GM19328 (cell line): ENCODE measurements around the gene CLEC14A.

Experiments used
- ATAC-seq: cut with Tn5 transposase; IDR thresholded peaks from one replicate; pipeline ENCODE4 v1.9.1; 2021; ENCODE audit warnings: mild to moderate bottlenecking, moderate library complexity; ENCODE audit not compliant: unreplicated experiment

The CLEC14A gene

DNA sequence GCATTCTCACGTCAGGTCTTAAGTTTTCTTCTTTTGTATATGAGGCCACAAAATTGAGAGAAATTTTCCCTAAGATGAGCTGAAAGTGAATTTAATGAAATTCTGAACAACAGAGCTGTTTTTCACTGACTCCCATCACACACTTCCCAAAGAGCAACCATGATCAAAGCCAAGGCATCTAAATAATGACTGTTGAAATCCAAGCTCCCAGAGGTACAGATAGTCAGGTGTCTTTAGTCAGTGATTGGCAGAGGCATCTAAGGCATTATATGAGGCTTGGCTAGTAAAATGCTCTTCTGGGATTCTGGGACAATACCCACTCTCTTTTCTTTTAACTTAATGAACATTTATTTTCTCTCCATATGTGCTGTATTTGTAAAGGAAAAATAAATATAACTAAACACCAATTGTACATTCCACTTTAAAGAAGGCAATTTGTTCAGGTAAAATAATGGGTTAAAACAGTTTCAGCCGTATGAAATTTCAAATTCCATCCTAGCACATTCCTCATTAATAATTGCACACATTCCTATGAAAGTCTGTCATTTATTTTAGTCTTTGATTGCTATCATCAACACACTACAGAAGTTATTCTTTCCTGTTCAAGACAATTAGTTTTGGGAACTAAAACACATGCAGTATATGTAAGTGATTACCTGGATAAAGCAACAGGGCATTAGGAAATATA, 49.1 kb downstream of the CLEC14A start:
- ATAC-seq, result no peak

DNA sequence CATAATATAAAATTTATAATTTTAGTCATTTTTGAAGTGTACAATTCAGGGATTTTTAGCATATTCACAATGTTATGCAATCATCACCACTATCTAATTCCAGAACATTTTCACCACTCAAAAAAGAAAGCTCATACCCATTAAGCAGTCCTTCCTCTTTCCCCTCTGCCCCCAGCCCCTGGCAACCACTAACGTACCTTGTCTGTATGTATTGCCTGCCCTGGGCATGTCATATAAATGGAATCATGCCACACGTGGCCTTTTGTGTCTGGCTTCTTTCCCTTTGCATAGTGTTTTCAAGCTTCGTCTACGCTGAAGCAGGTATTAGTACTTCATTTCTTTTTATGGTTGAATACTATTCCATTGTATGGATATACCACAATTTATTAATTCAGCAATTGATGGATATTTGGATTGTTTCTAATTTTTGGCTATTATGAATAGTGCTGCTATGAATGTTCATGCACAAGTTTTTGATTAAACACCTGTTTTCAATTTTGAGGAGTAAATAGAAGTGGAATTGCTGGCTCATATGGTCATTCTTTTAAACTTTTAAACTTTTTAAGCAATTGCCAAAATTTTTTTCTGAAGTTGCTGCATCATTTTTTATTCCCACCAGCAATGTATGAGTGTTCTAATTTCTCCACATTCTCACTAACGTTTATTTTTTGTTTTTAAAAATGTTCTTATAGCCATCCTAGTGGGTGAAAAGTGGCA, 49.8 kb downstream of the CLEC14A start:
- ATAC-seq, result no peak

DNA sequence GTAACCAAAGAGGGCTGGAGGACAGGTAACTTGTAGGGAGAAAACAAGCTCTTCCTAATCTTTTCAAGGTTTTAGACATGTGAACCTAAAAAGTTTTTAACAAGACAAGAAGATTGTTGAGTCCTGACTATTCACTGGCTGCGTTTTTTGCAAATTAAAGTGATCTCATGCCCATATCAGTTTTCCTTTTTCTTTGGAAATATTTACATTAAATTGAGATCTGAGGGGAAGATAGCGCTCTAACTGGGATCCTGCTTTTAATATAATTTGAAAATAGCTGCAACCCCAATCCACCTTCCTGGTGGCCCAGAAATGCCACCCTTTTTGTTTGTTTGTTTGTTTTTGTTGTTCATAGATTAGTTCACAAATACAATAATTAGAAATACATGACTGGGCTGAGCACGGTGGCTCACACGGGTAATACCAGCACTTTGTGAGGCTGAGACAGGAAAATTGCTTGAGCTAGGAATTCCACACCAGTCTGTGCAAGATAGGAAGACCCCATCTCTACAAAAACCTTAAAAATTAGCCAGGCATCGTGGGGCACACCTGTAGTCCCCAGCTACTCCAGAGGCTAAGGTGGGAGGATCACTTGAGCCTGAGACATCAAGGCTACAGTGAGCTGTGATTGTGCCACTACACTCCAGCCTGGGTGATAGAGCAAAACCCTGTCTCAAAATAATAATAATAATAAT, 50.6 kb downstream of the CLEC14A start:
- ATAC-seq, result no peak

DNA sequence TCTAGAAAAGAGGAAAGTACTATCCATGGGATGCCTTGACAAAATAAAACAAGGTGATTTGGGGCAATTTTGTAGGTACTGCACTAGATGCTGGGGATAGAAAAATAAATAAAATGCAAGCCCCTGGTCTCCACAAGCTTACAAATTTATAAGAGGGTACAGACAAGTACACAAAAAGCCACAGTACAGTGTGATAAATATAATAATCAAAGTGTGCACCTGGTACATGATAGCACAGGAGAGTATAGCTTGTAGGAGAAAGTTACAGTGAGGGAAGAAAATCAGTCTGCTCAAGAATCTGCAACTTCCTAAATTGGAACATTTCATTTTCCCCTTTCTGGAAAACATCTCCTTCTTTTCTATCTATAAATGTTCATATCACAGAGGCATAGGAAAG, 51.2 kb downstream of the CLEC14A start:
- ATAC-seq, result no peak
